ENCODE data around the gene PRKRA.
A peak's percentile ranks its signal among the peaks of the same experiment; 100 is the strongest.

Gene PRKRA

DNA sequence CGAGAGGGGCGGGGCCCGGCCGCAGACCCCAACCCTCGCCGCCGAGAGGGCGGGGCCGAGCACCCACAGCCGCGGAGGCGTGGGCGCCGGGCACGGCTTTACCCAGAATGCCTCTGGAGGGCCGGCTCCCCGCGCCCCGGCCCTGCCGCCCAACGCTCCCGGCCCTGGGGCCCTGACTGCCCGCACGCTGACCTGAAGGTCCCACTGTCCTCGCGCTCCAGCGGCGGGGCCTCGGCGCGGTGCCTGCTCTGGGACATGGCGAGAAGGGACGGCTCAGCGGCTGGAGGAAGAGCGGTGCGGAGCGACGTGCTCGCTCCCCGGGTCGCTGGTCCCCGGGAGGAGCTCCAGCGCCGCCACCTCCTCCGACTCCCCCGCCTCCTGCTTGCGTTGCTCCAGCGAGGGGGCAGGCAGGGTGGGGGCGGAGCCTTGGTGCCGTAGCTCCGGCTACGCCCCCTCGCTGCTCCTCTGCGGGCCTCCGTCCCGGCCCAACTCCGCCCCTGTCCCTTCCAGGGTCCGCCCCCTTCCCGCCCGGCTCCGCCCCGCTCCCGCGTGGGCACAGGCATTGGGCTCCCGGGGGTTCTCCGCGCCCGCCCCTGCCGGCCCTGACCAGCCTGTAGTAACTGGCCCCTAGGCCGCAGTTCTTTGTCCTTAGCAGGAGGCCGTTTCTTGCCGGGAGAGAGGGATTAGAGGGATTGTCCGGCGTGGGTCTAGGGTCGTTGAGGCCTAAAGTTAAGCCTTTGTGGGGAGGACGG is at the start of gene PRKRA, which contains the start of gene PJVK:
Gene PRKRA (minus strand): TSS at position 402 of the 752 bp plus-strand sequence. CDS start 145 bp downstream, at position 257.
Gene PJVK (plus strand): TSS at position 605 of the 752 bp plus-strand sequence. CDS start 2,032 bp downstream, outside the sequence.
- Histone ChIP-seq H3K9ac (ENCODE audit: low read length in 2 of 2) (peak within 1 kb of the TSS; percentile 98 to 99), H3K9me3 (ENCODE audit: control insufficient read depth in 2 of 2, low read length in 2 of 2) (no peaks in the 10 kb centered on the region), H3K36me3 (ENCODE audit: control insufficient read depth in 2 of 2, insufficient read depth in 2 of 2, low read length in 2 of 2) (peaks cover 8 to 9% of the 10 kb centered on the region in 2 donors), H3K27ac (ENCODE audit: low read length) (peak within 1 kb of the TSS; percentile 99), H3K27me3 (ENCODE audit: control insufficient read depth in 1 of 2, insufficient read depth in 2 of 2, low read length in 2 of 2) (no peaks in the 10 kb centered on the region), H3K4me3 (ENCODE audit: low read length in 2 of 2) (peak within 1 kb of the TSS; percentile 77 to 87), H3K4me1 (ENCODE audit: control insufficient read depth, insufficient read depth, low read length) (peaks cover 19% of the 10 kb centered on the region)

DNA sequence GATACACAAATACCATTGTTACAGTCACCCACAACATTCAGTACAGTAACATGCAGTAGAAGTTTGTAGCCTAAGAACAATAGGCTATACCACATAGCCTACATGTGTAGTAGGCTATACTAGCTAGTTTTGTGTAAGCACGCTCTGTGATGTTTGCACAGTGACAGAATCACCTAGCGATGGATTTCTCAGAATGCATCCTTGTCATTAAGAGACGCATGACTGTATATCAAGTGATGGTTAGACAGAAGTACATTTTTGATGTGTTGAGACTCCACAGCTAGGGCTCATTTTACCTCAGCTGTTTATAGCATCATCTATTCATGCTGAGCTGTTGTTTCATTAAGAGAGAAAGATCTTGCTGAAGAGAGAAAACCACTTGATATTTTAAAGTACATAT is 48.7 kb upstream of the PRKRA start:
- H3K27me3 ChIP-seq (ENCODE audit: control insufficient read depth in 1 of 2, insufficient read depth in 2 of 2, low read length in 2 of 2) = no peaks in the 10 kb centered on the region
- no peak overlapping the region for H3K27ac ChIP-seq (ENCODE audit: low read length)
- no peak overlapping the region for H3K4me3 ChIP-seq (ENCODE audit: low read length in 2 of 2)
- H3K9ac ChIP-seq (ENCODE audit: low read length in 2 of 2) = no peak overlapping the region
- peaks cover 33 to 53% of the 10 kb centered on the region in 2 donors for H3K36me3 ChIP-seq (ENCODE audit: control insufficient read depth in 2 of 2, insufficient read depth in 2 of 2, low read length in 2 of 2)
- H3K9me3 ChIP-seq (ENCODE audit: control insufficient read depth in 2 of 2, low read length in 2 of 2) = no peaks in the 10 kb centered on the region
- H3K4me1 ChIP-seq (ENCODE audit: control insufficient read depth, insufficient read depth, low read length) = no peaks in the 10 kb centered on the region

DNA sequence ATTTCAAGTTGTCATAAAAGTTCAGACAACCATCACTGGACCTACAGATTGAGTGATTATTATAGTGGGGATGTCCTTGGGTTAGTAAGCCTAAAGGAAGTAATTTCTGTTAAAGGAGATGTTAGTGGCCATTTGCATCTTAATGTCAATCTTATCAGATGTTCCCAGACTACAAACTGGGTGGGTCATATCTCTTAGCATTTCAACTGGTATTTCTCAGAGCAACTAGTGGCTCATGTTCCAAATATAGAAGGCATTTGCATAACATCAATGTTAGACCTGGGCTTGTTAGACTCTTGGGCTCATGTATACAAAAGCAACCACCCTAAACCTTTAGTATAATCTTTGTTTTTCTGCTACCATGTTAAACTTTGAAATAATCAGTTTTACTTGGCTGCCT is 47.2 kb upstream of the PRKRA start:
- H3K36me3 ChIP-seq (ENCODE audit: control insufficient read depth in 2 of 2, insufficient read depth in 2 of 2, low read length in 2 of 2) = peaks cover 41 to 57% of the 10 kb centered on the region in 2 donors

DNA sequence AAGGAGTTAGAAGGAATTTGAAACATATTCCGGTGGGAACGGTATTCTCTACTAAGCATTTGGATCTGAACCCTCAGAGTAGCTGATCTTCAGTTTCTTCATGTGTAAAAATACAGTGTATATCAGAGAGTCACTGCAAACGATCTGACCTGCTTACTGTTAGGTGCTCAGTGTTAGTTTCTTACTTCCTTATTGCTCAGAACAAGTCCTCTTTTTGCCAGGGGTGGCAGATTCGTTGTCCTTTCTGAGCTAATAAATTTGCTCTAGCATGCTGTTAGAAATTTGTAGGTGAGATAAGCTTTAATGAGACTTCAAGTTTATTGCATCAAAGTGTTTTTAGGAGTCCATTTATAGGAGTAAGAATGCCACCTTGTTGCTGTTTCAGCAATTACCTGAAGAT is 45.1 kb upstream of the PRKRA start:
- Histone ChIP-seq H3K9ac (ENCODE audit: low read length in 2 of 2) (no peak overlapping the region), H3K4me1 (ENCODE audit: control insufficient read depth, insufficient read depth, low read length) (no peaks in the 10 kb centered on the region), H3K9me3 (ENCODE audit: control insufficient read depth in 2 of 2, low read length in 2 of 2) (no peaks in the 10 kb centered on the region), H3K4me3 (ENCODE audit: low read length in 2 of 2) (no peak overlapping the region), H3K36me3 (ENCODE audit: control insufficient read depth in 2 of 2, insufficient read depth in 2 of 2, low read length in 2 of 2) (peaks cover 39 to 40% of the 10 kb centered on the region in 2 donors), H3K27me3 (ENCODE audit: control insufficient read depth in 1 of 2, insufficient read depth in 2 of 2, low read length in 2 of 2) (no peaks in the 10 kb centered on the region), H3K27ac (ENCODE audit: low read length) (no peak overlapping the region)

More for the DNA sequence above, 47.2 kb upstream of the PRKRA start:
- no peak overlapping the region for H3K9ac ChIP-seq (ENCODE audit: low read length in 2 of 2)
- H3K9me3 ChIP-seq (ENCODE audit: control insufficient read depth in 2 of 2, low read length in 2 of 2) = no peaks in the 10 kb centered on the region
- H3K27ac ChIP-seq (ENCODE audit: low read length) = no peak overlapping the region
- H3K4me3 ChIP-seq (ENCODE audit: low read length in 2 of 2) = no peak overlapping the region
- no peaks in the 10 kb centered on the region for H3K4me1 ChIP-seq (ENCODE audit: control insufficient read depth, insufficient read depth, low read length)
- no peaks in the 10 kb centered on the region for H3K27me3 ChIP-seq (ENCODE audit: control insufficient read depth in 1 of 2, insufficient read depth in 2 of 2, low read length in 2 of 2)

DNA sequence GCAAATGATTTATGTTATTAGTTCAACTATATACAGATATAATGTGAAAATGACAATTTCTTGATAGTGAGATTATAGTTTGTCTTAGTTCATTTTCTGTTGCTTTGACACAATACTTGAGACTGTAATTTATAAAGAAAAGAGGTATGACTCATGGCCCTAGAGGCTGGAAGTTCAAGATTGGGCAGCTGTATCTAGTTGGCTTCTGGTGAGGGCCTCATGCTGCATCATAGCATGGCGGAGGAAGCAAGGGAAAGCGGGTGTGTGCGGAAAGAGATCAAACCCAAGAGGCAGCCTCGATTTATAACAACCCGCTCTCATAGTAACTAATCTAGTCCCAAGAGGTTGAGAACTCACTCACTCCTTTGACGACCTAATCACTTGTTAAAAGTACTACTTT is 40.6 kb upstream of the PRKRA start:
- Histone ChIP-seq H3K27me3 (ENCODE audit: control insufficient read depth in 1 of 2, insufficient read depth in 2 of 2, low read length in 2 of 2) (no peaks in the 10 kb centered on the region), H3K9ac (ENCODE audit: low read length in 2 of 2) (no peak overlapping the region), H3K27ac (ENCODE audit: low read length) (no peak overlapping the region), H3K36me3 (ENCODE audit: control insufficient read depth in 2 of 2, insufficient read depth in 2 of 2, low read length in 2 of 2) (peaks cover 30 to 39% of the 10 kb centered on the region in 2 donors), H3K4me3 (ENCODE audit: low read length in 2 of 2) (no peak overlapping the region), H3K9me3 (ENCODE audit: control insufficient read depth in 2 of 2, low read length in 2 of 2) (no peaks in the 10 kb centered on the region), H3K4me1 (ENCODE audit: control insufficient read depth, insufficient read depth, low read length) (no peaks in the 10 kb centered on the region)

DNA sequence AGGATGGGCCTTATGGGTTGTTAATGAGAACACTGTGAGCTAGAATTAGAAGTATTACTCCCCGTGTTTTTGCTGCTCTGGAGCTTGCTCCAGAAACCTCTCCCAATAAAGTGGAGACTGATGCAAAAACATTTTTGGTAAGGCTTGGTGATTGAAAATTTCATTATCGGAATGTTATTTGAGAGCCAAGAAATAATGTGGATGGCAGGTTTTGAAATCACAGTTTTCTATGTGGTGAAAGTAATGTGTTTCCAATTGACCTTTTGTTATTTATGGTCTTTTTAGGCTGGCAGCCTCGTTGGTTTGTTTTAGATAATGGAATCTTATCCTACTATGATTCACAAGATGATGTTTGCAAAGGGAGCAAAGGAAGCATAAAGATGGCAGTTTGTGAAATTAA is 34.4 kb upstream of the PRKRA start:
- Histone ChIP-seq H3K9ac (ENCODE audit: low read length in 2 of 2) (no peak overlapping the region), H3K4me1 (ENCODE audit: control insufficient read depth, insufficient read depth, low read length) (peaks cover 14% of the 10 kb centered on the region), H3K36me3 (ENCODE audit: control insufficient read depth in 2 of 2, insufficient read depth in 2 of 2, low read length in 2 of 2) (peaks cover 7 to 9% of the 10 kb centered on the region in 2 donors), H3K4me3 (ENCODE audit: low read length in 2 of 2) (no peak overlapping the region), H3K27me3 (ENCODE audit: control insufficient read depth in 1 of 2, insufficient read depth in 2 of 2, low read length in 2 of 2) (no peaks in the 10 kb centered on the region), H3K9me3 (ENCODE audit: control insufficient read depth in 2 of 2, low read length in 2 of 2) (no peaks in the 10 kb centered on the region), H3K27ac (ENCODE audit: low read length) (no peak overlapping the region)

DNA sequence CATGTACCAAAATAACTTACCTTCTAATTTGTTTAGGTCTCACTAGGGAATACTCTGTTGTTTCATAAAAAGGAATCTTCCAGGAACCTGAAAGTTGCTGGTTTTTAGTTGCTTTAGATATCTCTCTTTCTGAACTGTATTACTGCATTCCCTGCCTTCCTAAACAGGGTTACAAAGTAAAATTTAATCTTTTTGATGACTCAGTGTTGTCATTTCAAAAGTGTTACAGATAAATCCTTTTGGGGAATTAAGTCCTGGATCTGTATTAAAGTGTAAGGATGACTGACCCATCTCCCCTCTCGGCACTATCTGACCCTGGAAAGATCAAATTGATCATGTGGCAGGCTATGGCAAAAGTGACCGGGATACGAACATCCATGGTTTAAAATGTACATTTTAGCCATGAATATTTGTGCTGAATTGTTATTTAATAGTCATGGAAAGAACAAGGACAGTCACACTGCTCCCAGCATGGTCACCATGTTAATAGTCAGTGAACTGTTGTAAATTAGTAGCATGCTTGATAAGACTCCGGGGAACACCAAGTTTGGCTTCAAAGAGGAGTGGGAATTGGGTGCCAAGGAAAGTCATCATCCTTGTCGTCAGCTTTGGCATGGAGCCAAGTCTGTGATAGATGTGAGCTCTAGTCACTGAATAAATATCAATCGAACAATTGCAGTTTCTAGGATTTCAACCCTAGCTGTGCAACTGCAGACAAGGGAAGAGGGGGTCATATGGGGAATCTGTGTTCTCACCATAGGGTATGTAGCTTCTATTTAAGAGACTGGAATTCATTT is 33.5 kb upstream of the PRKRA start:
- Histone ChIP-seq H3K4me1 (ENCODE audit: control insufficient read depth, insufficient read depth, low read length) (peaks cover 18% of the 10 kb centered on the region), H3K27me3 (ENCODE audit: control insufficient read depth in 1 of 2, insufficient read depth in 2 of 2, low read length in 2 of 2) (no peaks in the 10 kb centered on the region), H3K9ac (ENCODE audit: low read length in 2 of 2) (no peak overlapping the region), H3K4me3 (ENCODE audit: low read length in 2 of 2) (peak overlapping the region; percentile 10 to 24), H3K36me3 (ENCODE audit: control insufficient read depth in 2 of 2, insufficient read depth in 2 of 2, low read length in 2 of 2) (peaks cover 5 to 9% of the 10 kb centered on the region in 2 donors), H3K27ac (ENCODE audit: low read length) (no peak overlapping the region), H3K9me3 (ENCODE audit: control insufficient read depth in 2 of 2, low read length in 2 of 2) (no peaks in the 10 kb centered on the region)

DNA sequence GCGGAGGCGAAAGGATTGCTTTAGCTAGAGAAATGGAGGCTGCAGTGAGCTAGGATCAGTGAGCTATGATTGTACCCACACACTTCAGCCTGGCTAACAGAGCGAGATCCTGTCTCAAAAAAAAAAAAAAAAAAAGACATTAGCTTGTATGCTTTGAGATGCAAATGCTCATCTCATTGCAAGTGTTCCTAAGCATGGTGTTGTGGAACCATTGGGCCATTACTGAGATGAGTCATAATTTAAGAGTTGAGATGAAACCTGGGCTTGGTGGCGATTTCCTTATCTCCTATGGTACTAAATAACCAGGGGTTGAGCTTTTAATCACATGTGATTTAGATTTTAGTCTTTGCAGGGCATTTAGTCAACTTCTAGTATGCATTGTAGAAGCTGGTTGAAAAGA is 31.5 kb upstream of the PRKRA start:
- H3K4me3 ChIP-seq (ENCODE audit: low read length in 2 of 2) = peak overlapping the region; percentile 17 to 44
- H3K27ac ChIP-seq (ENCODE audit: low read length) = no peak overlapping the region
- no peak overlapping the region for H3K9ac ChIP-seq (ENCODE audit: low read length in 2 of 2)
- peaks cover 21% of the 10 kb centered on the region for H3K4me1 ChIP-seq (ENCODE audit: control insufficient read depth, insufficient read depth, low read length)
- peaks cover 4 to 9% of the 10 kb centered on the region in 2 donors for H3K36me3 ChIP-seq (ENCODE audit: control insufficient read depth in 2 of 2, insufficient read depth in 2 of 2, low read length in 2 of 2)
- no peaks in the 10 kb centered on the region for H3K9me3 ChIP-seq (ENCODE audit: control insufficient read depth in 2 of 2, low read length in 2 of 2)
- no peaks in the 10 kb centered on the region for H3K27me3 ChIP-seq (ENCODE audit: control insufficient read depth in 1 of 2, insufficient read depth in 2 of 2, low read length in 2 of 2)

DNA sequence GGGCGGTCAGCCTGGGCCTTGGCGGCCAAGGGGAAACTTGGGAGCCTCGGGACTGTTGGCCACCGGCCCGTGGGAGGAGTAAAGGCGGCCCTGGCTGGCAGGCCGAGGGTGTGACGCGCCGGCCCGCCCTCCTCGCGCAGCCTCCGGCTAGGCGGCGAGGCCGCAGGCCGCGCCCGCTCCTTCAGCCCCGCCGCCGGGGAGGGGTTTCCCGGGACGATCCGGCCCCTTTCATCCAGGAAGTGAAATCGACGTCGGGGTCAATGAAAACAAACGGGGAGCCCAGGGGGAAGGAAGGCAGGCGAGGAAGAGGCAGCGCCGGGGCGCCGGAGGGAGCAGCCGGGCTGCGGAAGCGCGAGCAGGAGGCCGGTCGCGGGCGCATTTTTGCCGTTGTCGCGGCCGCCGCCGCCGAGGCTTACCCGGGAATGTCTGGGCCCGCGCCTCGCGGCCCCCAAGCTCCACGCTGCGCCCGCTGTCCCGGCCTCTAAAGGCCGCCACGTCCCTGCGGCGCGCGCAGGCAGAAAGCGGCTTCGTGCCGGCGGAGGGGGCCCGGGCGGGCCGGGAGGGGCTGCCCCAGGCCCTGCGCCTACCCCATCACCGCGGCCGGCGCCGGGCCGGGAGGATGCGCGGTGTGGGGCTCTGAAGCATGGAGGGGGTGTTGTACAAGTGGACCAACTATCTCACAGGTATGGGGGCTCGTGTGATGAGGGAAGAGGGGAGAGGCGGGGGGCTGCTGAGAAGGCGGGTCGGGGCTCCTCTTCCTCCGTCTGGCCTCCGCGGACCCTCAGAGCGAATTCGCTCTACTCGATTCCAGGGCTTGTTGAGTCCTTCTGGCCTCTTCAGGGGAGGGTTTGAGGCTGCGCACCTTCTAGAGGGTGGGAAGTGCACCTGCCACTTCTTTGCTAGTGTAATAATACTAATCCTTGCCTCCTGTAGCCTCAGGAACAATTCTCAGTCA is 29.5 kb upstream of the PRKRA start, which contains the start of gene PLEKHA3:
Gene PLEKHA3 (plus strand): TSS at position 231 of the 955 bp plus-strand sequence. CDS start 413 bp downstream, at position 644.
- peak within 1 kb of the TSS; percentile 88 to 94 for H3K9ac ChIP-seq (ENCODE audit: low read length in 2 of 2)

DNA sequence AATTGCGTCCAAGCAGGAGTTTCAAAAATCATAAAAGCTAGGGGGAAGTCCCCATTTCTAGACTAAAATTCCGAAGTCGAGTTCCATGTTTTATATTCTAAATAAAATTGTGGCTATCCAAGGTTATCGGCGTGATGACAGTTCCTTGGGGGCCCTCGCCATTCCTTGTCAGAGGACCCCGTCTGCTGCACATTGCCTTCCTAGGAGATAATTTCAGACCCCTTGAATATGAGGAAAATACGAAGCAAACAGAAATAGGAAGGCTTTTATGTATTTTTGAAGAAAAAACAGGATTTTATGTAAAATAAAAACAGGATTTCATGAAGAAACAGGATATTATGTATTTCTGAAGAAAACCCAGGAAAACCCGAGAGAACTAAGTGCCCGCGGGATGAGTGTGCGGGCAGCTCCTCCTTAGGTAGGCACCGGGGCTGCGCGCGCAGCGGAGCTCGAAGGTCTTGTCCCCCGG is 28.8 kb upstream of the PRKRA start:
- H3K36me3 ChIP-seq (ENCODE audit: control insufficient read depth in 2 of 2, insufficient read depth in 2 of 2, low read length in 2 of 2) = no peaks in the 10 kb centered on the region
- no peaks in the 10 kb centered on the region for H3K9me3 ChIP-seq (ENCODE audit: control insufficient read depth in 2 of 2, low read length in 2 of 2)
- H3K27me3 ChIP-seq (ENCODE audit: control insufficient read depth in 1 of 2, insufficient read depth in 2 of 2, low read length in 2 of 2) = no peaks in the 10 kb centered on the region
- H3K9ac ChIP-seq (ENCODE audit: low read length in 2 of 2) = peak overlapping the region; percentile 58 to 94
- H3K4me3 ChIP-seq (ENCODE audit: low read length in 2 of 2) = peak overlapping the region in 1 of 2 donors; percentile 91
- peak overlapping the region; percentile 99 for H3K27ac ChIP-seq (ENCODE audit: low read length)
- peaks cover 18% of the 10 kb centered on the region for H3K4me1 ChIP-seq (ENCODE audit: control insufficient read depth, insufficient read depth, low read length)

More for the DNA sequence above, 29.5 kb upstream of the PRKRA start, which contains the start of gene PLEKHA3:
- Histone ChIP-seq H3K36me3 (ENCODE audit: control insufficient read depth in 2 of 2, insufficient read depth in 2 of 2, low read length in 2 of 2) (no peaks in the 10 kb centered on the region), H3K27me3 (ENCODE audit: control insufficient read depth in 1 of 2, insufficient read depth in 2 of 2, low read length in 2 of 2) (no peaks in the 10 kb centered on the region), H3K27ac (ENCODE audit: low read length) (peak within 1 kb of the TSS; percentile 99), H3K9me3 (ENCODE audit: control insufficient read depth in 2 of 2, low read length in 2 of 2) (no peaks in the 10 kb centered on the region), H3K4me3 (ENCODE audit: low read length in 2 of 2) (peak within 1 kb of the TSS; percentile 91 to 99), H3K4me1 (ENCODE audit: control insufficient read depth, insufficient read depth, low read length) (peaks cover 21% of the 10 kb centered on the region)
